A549 treated with GW870086 at 1 μM for 4 hours (cell line): ENCODE measurements around the gene SPDL1. TPM values are rescaled to one million over a fixed set of nuclear protein-coding genes. Genes with fewer than 3 reads are reported as not detected.

Experiments used
- total RNA-seq: library from RNA; stranded (reverse); fragments of 200-300 nt; extraction: Qiagen RNA extraction; gene quantifications from 5 replicates; pipeline ENCODE4 v1.2.3, GENCODE V29; 2022; ENCODE audit warnings: low read depth

SPDL1 gene, protein sequence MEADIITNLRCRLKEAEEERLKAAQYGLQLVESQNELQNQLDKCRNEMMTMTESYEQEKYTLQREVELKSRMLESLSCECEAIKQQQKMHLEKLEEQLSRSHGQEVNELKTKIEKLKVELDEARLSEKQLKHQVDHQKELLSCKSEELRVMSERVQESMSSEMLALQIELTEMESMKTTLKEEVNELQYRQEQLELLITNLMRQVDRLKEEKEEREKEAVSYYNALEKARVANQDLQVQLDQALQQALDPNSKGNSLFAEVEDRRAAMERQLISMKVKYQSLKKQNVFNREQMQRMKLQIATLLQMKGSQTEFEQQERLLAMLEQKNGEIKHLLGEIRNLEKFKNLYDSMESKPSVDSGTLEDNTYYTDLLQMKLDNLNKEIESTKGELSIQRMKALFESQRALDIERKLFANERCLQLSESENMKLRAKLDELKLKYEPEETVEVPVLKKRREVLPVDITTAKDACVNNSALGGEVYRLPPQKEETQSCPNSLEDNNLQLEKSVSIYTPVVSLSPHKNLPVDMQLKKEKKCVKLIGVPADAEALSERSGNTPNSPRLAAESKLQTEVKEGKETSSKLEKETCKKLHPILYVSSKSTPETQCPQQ
- total RNA-seq, result 57.7 to 74.0 TPM (median 66.2 TPM) in 5 replicates

DNA sequence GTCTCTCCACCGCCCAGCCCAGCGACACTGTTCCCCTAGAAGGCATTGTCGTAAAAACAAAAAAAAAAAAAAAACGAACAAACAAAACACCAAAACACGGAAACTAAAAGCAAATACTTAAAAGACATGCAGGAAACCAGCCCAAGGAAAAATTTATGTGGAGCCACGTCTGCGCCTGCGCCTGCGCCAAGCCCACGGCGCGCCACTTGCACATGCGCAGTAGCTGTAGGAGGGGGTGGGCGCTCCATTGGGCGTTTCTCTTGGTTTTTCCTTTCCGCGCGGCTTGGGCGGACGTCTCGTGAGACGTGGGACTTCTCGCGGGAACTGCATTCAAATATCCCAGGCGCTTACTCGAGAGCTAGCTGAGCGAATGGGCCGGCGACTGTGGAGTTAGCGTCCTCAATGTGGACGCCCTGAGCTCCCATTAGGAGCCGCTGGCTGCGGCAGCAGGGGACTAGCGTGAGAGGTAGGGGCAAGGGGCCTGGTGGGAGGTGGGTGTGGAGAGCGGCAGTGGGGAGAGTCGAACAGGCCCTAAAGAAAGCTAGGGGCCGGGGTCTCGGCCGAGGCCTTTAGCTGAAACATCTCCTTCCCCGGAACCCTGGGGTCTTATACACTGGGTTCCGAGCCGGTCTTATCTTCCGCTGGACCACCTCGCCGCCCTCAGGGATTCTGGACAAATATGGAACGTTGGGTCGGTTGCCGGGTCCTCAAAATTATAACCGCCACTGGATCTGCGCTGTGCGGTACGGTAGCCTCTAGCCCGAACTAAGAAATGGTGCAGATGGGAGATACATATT lies at the start of gene SPDL1:
SPDL1 (plus strand) TSS at position 350 of the 797 bp plus-strand sequence. CDS start 4,644 bp downstream, outside the sequence.

DNA sequence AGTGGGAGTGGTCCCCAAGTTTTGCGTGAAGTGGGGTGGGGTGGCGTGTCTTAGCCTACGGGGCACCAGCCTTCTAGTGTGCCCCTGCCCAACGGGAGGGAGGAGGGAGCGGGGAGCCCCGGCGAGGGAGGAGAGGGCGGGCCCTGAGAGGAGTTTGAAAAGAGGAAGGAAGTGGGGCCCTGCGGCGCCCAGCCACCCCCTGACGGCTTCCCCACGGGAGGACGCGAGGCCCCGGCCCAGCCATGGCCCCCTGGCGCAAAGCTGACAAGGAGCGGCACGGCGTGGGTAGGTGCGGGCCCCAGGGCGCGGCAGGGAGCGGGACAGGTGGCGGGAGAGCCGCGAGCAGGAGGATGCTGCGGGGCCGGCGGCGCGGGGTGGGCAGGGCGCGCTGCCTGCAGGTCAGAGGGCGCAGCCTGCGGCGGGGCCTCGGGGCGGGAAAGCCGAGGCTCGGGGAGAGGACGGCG lies 53.5 kb downstream of the SPDL1 start, which contains the start of gene DOCK2:
DOCK2 (plus strand) TSS at position 191 of the 464 bp plus-strand sequence; CDS start at position 243, 52 bp downstream.

Other genes starting within 250 kb of the SPDL1 start
- 1.9 to 3.1 TPM (median 2.5 TPM) in 5 replicates for gene DOCK2, start 53.5 kb downstream of the SPDL1 start, total RNA-seq